NK-92 treated with Interleukin-12 subunit alpha and Interleukin-12 subunit beta, amount 100 ng/mL, for 24 hours (cell line): ENCODE data around the gene CLIC3.
"Not testable (repeated sequence)": the region's sequence is repeated elsewhere in the genome, so short reads cannot be mapped to it uniquely, and the experiment has no call there.

Experiments used
- DNase-seq: peaks from one replicate; lab custom pipeline; 2025; lab: John Stamatoyannopoulos, UW

CLIC3 gene, protein sequence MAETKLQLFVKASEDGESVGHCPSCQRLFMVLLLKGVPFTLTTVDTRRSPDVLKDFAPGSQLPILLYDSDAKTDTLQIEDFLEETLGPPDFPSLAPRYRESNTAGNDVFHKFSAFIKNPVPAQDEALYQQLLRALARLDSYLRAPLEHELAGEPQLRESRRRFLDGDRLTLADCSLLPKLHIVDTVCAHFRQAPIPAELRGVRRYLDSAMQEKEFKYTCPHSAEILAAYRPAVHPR

DNA sequence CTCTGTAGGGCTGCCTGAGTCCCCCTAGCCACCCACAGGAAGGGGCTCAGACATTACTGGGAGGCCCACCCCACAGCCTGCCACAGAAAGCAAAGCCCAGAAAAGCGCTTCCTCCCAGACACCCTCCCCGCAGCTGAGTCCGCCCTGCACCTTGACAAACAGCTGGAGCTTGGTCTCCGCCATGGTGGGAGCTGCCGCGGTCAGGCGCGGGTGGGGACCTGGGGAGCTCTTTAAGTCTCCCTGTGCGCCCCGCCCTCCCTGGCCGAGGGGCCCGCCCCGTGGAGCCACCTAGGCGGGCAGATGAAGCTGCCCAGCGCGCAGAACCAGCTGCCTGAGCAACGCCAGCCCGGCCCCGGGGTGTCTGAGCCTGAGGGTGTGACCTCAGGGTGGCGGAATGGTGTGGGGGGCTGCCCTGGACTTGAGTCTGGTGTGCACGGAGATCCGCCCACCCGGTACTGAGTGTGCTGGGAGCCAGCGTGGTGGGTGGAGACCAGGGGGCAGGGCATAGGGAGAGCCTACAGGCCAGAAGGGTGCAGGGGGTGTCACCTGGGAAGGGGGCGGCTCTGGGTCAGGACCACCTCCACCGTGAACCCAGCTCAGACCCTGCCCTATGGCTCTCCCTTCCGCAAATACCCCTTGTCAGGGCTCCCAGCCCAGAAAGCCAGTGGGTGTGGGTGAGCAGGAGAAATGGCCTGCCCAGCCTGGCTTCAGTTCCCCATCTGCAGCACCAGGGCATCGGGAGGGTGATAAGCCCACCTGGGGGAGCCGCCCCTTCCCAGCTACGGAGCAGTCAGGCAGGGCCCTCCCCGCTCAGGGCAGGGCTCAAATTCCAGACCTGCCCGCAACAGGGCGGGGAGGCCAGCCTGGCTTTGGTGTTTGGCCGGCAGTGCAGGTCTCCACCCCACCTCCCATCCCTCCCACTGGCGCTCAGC is at the start of gene CLIC3:
Gene CLIC3 (minus strand): TSS at position 208 of the 932 bp plus-strand sequence. CDS start 25 bp downstream, at position 183.
- DNase-seq = no peak

DNA sequence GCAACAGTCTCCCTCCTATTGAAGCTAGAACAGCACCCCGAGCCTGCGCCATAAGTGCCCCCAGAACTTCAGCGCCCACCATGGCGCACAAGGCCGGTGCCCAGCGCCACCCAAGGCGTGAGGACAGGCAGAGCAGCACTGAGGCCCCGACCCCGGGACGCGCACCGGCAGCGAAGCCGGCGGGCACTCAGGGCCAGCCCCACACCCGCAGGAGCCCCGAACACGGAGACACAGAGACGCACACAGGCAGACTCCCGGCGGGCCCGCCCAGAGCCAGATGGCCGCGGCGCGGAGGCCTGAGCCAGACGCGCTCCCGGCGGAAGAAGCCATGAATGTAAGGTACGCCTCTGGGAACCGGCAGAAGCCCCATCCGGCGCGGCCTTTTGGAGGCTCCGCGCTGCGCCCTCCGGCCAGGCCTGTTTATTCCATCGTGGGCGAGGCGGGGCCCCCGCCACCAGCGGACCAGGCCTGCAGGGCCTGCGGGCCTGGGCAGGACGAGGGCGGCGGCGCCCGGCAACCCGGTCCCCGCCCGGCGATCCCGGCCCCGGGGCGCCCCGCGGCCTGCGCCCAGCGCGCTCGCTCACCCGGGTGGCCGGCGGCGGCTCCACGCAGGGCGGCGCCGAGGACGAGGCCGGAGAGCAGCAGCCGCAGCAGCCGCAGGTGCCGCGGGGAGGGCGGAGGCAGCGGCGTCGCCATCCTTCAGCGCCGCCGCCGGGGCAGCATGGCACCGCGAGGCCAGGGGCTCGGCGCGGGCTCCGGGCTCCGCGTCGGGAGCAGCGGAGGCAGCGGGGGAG is 49.1 kb upstream of the CLIC3 start:
- no peak for DNase-seq

DNA sequence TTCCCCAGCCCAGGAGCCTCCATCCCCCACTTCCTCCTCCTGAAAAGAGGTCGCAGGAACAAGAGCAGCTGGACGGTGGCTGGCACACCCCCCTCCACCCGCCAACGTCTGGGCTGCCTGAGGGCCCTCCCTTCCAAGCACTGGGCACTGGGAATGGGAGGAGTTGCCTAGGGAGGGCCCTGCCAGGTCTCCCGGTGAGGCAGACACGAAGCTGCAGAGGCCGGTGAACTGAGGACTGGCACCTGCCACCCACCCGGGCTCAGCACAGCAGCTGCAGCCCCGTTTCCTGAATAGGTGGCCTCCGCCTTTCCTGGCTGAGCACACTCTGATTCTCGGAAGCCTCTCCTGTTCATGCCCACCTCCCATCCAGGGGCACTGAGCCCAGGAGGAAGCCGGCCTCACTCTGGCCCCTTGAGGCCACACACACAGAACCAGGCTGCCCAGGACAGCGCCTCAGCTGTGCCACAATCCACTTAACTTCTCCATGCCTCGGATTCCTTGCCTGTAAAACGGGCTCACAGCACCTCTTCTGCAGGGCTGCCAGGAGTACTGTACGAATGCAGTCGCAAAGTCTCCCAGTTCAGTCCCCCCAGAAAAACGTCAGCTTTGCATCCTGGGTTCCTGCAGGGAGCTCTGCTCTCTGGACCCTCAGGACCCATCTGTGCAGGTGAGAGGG is 48.3 kb upstream of the CLIC3 start:
- no peak for DNase-seq

DNA sequence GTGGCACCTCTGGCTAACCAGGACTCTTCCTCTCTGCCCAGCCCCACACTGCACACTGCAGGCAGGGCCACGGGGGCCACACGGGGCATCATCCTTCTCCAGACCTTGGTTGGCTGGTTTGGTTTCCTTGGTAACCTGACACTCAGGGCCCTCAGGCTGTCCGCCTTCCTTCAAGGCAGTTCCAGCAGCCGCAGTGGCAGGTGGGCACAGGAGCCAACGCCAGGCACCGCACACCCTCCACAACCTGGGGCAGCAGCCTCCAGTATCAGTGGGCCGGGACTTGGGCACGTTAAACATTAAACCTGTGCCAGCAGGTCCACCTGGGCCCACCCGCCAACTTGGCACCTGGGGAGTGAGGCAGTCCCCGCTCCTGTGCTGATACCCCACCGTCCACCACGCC is 47.7 kb upstream of the CLIC3 start:
- no peak for DNase-seq

DNA sequence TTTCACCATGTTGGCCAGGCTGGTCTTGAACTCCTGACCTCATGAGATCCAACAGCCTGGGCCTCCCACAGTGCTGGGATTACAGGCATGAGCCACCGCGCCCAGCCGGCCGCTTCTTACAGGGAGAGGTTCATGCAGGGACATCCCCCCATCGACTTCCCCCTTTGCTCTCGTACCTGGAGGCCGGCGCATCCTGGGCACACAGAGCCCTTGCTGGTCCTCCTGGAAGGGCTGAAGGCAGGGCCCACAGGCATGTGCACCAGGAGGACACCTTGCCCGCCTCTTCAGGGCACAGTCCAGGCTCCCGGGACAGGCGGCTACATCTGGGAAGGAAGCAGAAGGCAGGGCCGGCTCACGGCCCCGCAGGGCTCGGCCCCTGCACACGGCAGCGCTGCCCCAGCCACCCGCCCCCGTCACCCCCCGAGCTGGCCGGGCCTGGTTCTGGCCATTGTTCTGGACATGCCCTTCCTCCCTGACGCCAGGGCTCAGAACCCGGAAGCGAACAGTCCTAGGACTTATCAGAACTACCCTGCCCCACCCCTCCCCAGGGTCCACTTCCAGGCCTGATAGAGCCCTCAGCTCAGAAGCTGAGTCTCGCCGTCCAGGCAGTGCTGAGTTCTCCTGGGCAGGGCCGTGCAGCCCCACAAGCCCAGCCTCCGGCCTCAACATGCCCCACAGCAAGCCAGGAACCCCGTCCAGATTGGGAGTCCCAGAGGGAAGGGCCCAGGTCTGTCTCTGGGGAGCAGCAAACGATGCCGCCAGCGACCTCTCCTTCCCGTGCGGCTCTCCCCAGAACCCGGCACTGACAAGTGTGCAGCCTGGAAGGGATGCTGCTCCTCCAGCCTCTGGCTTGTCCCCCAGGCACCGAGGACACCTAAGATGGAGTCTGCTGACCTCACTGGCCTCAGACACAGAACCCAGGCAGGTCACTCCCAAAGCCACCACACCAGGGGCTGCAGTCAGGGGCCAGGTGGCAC is 46.7 kb upstream of the CLIC3 start:
- no peak for DNase-seq

DNA sequence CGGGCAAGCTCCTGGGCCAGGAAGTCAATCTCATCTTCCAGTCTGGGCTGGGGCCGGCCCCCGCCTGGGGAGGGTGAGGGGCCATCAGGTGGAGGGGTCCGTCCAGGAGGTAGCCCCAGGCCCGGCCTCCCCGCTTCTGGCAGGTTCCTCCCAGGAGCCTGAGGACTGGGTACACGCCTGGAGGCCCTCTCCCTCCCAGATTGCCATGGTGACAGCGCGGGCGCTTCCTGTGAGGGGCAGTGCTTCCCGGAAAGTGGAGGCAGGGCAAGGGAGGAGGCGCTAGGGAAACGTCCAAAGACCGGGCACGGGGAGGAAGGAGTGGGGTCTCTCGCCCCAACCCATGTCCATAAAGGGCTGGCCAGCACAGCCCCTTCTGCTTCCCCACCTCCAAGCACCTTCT is 44.8 kb upstream of the CLIC3 start:
- no peak for DNase-seq

DNA sequence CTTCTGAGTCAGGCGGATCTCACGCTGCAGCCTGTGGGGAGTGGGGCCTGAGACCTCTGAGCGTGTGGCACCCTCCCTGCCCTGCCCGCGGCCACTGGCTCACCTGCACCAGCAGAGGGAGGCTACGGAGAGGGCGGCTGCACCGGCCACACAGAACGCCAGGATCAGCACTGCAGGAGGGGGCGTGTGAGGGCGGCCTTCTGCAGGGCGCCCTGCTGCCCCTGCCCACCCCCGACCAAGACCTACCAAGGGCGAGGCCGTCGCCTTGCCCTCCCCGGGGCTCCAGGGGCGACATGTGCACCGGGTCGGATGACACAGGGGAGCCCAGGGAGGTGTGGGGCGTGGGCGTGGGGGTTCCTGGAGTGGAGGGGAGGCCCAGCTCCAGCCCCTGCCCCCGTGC is 44.2 kb upstream of the CLIC3 start:
- DNase-seq = no peak

DNA sequence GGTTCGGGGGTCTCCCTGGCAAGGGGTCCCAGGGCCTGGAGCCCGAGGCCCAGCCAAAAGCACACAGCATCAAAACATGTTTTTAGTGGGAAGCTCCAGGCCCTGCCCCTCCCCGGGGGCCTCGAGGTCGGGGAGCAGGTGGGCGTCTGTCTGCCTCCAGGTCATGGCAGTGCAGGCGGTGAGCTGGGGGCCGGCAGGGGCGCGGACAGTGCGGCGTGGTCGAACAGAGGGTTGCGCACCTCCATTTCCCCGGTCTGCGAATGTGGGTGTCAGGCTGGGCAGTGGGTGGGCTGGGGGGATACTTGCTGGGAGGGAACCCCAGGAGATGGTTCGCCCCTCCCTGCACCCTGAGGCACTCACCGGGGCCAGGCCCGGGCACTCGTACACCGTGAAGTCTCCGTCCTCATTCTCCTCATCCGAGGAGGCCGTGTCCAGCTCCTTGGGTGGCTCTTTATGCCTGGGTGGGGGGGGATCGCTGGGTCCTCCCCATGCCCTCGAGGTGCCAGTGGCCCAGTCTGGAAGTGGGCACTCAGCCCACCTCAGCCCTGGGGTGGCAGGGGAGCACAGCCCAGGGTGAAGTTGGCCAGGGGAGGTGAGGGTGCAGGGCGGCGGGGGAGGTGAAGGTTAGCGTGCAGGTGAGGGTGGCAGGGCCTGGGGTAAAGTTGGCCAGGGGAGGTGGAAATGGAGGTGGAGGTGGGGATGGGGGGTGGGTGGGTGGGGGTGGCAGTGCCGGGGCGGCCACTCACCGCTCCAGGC is 43.4 kb upstream of the CLIC3 start:
- no peak for DNase-seq

DNA sequence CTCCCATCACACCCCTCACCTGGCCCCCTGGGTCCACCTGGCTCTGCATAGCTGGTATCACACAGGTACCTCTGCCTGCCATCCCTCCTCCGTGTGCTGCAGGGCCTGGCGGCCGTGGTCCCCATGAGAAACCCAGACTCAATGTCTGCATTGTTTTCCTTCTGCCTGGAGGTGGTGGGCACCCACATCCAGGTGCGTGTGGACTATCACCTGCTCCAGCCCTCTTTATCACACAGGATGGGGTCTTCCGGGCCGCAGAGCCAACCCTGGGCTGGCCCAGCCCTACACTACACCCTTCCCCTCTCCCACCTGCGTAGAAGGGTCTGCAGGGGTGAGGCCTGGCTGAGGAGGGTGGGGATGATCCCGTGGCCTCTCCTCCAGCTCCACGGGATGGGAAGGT is 42.5 kb upstream of the CLIC3 start:
- DNase-seq = no peak

DNA sequence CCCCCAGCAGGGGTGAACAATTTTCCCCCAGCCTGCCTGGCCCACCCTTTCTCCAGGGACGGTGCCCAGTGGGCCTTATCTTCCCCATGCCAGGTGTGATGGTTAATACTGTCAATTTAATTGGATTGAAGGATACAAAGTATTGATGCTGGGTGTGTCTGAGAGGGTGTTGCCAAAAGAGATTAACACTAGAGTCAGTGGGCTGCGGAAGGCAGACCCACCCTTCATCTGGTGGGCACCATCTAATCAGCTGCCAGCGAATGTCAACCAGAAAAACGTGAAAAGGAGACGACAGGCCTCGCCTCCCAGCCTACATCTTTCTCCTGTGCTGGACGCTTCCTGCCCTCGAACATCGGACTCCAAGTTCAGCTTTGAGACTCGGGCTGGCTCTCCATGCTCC is 41.1 kb upstream of the CLIC3 start:
- no peak for DNase-seq

DNA sequence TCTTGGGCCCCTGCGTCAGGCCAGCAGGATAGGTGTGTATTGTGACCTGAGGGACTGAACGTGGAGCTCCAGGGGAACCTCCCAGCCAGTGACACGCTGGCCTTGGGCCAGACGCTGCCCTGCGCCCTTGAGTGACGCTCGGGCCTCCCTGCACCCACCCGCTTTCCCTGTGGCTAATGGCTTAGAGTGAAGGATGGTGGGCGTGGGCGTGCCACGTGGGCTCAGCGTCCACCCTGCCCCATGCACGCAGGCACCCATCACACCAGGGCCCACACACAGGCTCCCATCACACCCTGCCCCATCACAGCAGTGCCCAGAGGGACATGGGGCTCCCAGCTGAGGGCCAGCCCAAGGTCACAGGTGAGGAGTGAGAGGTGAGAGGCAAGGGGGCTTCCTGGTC is 40.7 kb upstream of the CLIC3 start:
- no peak for DNase-seq

DNA sequence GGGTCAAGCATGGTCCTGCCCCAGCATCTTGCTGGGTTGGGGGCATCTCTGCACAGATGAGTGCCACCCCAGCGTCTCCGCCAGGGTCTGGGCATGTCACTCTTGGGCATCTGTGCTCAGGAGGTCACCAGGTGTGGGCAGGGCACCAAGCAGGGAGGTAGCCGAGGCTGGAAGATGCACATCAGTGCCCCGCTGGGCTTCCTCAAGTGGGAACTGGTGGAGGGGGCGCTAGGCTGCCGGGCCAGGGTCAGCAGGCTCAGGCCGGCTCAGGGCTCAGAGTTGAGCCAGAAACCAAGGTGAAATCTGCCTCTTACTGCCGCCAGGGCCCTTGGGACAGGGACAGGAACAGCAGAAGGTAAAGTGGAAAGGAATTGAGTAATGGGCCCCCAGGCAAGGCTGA is 39.6 kb upstream of the CLIC3 start:
- no peak for DNase-seq

DNA sequence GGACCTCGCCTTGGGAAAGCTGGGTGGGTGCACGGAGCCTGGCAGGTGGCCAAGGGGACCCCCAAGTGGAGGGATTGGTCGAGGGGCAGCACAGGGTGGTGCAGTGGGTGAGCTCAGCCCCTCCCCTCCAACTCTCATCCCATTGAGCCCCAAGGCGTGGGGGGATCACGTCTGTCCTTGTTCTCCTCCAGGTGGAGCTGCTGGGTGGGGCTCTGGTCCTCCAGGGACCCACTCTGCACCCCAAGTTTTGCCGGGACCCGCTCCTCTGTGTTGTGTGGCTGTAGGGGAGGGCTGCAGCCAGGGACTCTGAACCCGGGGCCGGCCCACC is 39.1 kb upstream of the CLIC3 start:
- DNase-seq = no peak

DNA sequence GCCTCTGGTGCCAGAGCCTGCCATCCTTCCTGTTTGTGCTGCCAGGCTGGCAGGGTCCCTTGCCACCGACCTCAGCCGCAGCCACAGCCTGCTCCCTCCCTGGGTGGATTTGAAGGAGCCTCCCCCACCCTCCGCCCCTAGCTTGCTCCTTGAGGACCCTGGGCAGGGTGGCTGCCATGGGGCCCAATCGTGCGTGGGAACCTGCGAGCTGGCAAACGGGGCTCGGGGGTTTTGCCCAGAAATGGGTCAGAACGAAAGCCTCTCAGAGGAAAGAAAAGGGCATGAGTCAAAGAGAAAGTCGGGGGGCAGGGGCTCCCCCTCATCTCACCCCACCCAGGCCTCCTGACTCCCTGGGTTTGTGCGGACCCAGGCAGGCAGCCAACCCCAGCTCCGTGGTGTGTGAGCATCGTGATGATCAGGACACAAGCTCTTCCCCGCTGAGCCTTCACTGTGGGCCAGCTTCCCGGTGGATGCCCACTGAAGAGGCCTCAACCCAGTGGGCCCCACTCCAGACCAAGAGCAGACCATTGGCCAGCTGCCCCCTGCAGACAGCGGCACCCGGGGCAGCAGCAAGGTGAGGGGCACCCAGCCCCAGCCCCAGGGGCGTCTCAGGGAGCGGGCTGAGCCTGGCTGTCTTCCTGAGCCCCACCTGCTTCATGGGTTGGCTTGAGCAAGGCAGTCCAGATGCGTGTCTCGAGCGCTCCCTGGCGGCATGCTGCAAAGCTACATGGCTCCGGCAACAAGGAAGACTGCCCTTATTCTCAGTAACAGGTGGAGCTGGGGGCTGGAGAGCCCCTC is 38.5 kb upstream of the CLIC3 start:
- peak; percentile 68 for DNase-seq

DNA sequence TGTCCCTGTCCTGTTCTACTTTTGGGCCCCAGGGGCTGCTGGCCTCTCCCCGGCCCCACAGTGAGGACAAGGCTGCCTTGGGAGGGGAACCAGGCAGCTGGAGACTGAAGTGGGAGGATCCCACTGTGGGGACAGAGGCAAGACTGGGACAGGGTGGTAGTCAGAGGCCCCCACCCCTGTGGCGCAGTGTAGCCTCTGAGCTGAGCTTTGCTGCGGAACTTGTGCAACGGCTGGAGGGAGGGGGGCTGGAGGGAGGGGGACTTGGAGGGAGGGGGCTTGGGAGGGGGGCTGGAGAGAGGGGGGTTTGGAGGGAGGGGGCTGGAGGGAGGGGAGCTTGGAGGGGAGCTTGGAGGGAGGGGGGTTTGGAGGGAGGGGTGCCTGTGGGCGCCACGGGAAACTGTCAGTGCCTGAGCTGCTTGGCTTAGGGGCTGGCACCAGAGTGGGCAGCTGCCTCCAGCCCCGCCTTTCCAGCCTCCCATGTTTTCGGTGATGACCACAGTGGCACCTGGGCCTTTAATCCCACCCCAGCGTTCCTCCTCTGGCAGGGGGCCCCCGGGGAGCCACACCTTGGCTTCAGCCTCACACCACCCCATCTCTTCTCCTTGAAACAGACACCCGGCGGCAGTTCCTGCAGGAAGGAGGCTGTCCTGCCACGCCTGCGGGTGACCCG is 37.8 kb upstream of the CLIC3 start:
- no peak for DNase-seq

DNA sequence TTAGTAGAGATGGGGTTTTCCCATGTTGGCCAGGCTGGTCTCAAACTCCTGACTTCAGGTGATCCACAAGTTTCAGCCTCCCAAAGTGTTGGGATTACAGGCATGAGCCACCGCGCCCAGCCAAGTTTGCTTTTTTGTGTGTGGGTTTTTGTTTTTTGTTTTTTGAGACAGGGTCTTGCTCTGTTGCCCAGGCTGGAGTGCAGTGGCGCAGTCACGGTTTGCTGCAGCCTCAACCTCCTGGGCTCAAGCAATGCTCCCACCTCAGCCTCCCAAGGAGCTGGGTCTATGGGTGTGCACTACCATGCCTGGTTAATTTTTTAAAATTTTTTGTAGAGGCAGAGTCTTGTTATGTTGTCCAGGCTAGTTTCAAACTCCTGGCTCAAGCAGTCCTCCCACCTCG is 37.1 kb upstream of the CLIC3 start:
- not testable (repeated sequence) for DNase-seq

DNA sequence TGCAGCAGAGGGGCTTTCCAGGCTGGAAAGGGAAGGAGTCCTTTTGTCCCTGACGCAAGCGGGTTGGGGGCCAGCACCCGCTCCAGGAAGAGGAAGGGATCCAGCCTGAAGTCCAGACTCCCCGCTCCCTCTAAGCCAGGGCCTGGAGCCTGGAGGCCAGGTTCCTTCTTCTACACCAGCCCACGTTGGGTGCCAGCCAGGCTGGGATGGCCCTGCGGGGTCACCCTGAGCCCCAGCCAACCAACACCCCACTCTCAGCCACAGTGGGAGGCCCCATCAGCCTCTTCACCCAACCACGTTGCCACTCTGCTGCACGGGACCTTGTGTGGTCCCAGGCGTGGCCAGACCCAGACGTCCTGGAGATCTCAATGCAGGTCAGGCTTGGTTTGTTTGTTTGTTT is 36.5 kb upstream of the CLIC3 start:
- DNase-seq = no peak

DNA sequence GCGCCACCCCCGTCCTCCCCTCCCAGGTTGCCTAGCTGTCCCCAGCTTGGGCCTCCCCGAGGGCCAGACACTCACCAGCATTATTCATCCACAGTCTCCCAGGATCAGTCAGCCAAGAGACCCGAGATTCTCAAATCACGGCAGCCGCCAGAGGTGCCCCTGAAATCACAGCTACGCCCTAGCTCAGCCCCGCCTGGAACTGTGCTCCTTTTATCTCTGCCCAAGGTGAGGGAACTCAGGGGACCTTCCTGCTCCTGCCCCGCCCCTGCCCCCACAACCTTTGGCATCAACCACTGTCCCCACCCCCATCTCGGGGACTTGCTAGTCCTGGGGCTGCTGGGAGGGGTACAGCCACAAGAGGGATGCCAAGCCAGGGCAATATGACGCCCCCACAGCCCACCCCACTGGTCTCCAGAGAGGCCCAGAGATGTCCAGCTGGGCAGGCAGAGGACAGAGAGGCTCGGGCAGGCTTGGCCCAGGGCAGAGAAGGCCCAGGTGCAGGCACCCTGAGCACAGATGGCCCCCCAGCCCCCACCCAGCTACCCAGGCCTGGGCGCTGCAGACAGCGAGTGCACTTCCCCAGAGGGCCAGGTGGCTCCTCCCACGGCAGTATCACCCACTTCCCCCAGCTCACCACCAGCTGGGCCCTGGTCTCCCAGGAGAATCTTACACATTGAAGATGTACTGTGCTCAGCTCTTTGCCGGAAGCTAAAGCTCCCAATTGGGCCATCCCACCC is 35.7 kb upstream of the CLIC3 start, which contains the start of gene FUT7:
Gene FUT7 (minus strand): TSS at position 185 of the 737 bp plus-strand sequence. CDS start 97 bp downstream, at position 88.
- DNase-seq = no peak
